Islet of Langerhans (tissue), 1 donor: ENCODE data around the gene MIF4GD.
"Not testable (repeated sequence)": the region's sequence is repeated elsewhere in the genome, so short reads cannot be mapped to it uniquely, and the experiment has no call there.

Experiments used
- FAIRE-seq: peaks from one replicate; lab custom pipeline; 2011; peaks lifted over from hg19 to GRCh38; lab: Jason Lieb, UNC

The MIF4GD gene

GRCh38 chr17:75270966-75271232 lies at the start of gene MIF4GD:
TSS of gene MIF4GD (minus strand) at chr17:75271231. CDS start at chr17:75270195, 1,036 bp downstream.
- FAIRE-seq: no peak

GRCh38 chr17:75319904-75320691 lies 49.1 kb upstream of the MIF4GD start:
- FAIRE-seq: no peak

- no peak for FAIRE-seq
These were observed 47.7 kb upstream of the MIF4GD start for GRCh38 chr17:75318615-75319222.

GRCh38 chr17:75318211-75318610 lies 47.2 kb upstream of the MIF4GD start:
- no peak for FAIRE-seq

GRCh38 chr17:75317671-75318070 lies 46.6 kb upstream of the MIF4GD start:
- no peak for FAIRE-seq

- FAIRE-seq: no peak
These were observed 45.2 kb upstream of the MIF4GD start for GRCh38 chr17:75316253-75316652.

GRCh38 chr17:75315541-75316243 lies 44.7 kb upstream of the MIF4GD start:
- FAIRE-seq: no peak

- FAIRE-seq: no peak
These were observed 43.0 kb upstream of the MIF4GD start for GRCh38 chr17:75313941-75314551.

- FAIRE-seq: no peak
These were observed 38.0 kb upstream of the MIF4GD start for GRCh38 chr17:75308732-75309629.

GRCh38 chr17:75307957-75308731 lies 37.1 kb upstream of the MIF4GD start:
- no peak for FAIRE-seq

GRCh38 chr17:75301502-75302206 lies 30.6 kb upstream of the MIF4GD start:
- FAIRE-seq: no peak

GRCh38 chr17:75301049-75301448 lies 30.0 kb upstream of the MIF4GD start:
- no peak for FAIRE-seq

- no peak for FAIRE-seq
These were observed 29.2 kb upstream of the MIF4GD start for GRCh38 chr17:75300280-75300679.

GRCh38 chr17:75295201-75296158 lies 24.4 kb upstream of the MIF4GD start:
- no peak for FAIRE-seq

GRCh38 chr17:75292810-75293448 lies 21.9 kb upstream of the MIF4GD start:
- FAIRE-seq: not testable (repeated sequence)

GRCh38 chr17:75289832-75290337 lies 18.9 kb upstream of the MIF4GD start:
- no peak for FAIRE-seq

- FAIRE-seq: no peak
These were observed 18.2 kb upstream of the MIF4GD start, which contains the start of gene SLC25A19 for GRCh38 chr17:75289115-75289831. TSS of gene SLC25A19 (minus strand) at chr17:75289433. CDS start at chr17:75286764, 2,669 bp downstream.

- FAIRE-seq: no peak
These were observed 17.7 kb upstream of the MIF4GD start for GRCh38 chr17:75288770-75289114.
